UCSD-AML1 (cell line): Measurements from ENCODE around the gene TEAD1.

Experiments
- DNase-seq: peaks from one replicate; lab custom pipeline; 2025; ENCODE audit not compliant: unreplicated experiment; lab: John Stamatoyannopoulos, UW

The TEAD1 gene

DNA sequence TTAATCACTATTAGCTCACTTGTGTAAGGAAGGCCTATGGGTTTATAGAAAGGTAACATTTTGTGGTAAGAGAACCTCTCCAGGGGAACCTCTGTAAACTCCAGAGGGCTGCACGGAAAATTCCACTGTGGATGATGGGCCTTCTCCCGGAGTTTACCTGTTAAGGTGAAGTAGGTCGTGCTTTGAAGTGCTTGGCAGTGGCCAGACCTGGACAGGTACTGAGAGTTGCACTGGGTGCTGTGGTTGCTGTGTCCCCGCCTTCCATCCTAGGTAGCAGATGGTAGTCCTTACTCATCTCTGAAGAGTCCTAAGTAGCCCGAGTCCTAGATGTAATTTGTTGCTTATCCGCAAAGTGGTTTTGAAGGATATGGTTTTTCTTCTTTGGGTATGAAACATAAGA, 133.4 kb downstream of the TEAD1 start:
- no peak for DNase-seq

DNA sequence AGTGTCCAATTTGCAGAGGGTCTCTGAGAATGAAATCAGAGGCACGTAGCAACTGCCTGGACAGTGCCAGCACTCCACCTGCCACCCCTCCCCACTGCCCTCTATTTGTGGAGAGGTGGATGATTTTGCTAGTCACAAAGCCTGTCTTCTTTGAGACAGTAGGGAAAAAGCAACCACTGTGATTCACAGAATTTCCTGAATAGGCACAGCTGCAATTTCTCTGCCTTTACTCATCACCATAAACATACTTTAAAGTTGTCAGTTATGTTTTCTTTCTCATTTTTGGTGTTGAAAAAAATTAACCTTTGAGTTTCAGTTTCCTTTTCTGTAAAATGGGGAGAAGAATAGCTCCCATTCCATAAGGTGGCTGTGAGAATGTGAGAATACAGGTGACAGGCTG, 134.3 kb downstream of the TEAD1 start:
- DNase-seq: no peak

DNA sequence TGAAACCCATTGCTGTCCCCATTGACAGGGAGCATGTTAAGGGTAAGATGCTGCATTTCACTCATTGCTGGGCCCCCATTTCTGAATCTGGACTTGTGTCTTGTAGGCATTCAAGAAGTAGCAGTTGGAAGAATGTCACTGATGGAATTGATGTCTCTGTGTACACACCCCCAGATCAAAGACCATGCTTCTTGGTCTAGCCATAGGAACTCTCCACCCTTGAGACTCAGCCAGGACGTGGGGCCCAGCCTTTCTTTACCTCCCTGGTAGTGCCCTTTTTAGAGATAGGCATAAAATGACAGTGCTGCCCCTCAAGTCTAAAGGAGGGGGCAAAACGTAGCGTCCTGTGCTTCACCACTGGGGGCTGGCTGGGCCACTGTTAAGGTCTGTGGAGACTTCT, 135.1 kb downstream of the TEAD1 start:
- no peak for DNase-seq

DNA sequence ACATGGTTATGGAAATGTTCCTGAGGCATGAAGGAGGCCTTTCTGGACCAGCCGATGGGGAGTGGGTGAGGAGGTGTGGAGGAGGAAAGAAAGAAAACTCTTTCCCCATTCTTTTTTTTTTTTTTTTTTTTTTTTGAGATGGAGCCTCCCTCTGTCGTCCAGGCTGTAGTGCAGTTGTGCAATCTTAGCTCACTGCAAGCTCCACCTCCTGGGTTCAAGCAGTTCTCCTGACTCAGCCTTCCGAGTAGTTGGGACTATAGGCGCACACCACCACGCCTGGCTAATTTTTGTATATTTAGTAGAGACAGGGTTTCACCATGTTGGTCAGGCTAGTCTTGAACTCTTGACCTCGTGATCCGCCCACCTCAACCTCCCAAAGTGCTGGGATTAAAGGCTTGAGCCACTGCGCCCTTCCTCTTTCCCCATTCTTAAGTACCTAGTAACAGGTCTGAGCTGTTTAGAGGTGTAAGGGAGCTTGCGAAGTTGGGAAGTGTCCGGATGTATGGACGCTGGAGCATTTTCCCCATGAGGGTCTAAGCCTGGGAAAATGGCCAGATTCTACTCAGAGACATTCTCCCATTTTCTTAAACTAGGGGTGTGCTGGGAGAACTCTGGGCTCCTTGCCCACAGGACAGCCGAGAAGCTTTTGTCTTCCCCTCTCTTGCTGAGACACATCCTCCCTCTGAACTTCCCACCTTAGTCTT, 135.8 kb downstream of the TEAD1 start:
- no peak for DNase-seq

DNA sequence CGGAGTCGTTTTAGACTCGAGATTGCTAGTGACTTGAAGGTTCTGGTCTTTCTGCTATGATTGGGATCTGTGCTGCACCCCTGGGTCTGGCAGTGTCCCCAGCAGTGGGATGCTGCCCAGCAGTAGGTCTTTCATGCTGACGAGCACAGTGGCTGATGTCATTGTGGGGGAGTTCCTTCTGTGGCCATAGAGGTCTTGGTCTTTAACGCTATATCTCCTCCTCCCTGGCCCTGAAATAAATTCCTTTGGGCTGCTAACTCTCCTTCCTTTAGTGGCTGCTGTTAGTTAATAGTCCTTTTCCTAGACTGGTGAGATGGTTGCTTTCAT, 136.3 kb downstream of the TEAD1 start:
- DNase-seq: no peak

DNA sequence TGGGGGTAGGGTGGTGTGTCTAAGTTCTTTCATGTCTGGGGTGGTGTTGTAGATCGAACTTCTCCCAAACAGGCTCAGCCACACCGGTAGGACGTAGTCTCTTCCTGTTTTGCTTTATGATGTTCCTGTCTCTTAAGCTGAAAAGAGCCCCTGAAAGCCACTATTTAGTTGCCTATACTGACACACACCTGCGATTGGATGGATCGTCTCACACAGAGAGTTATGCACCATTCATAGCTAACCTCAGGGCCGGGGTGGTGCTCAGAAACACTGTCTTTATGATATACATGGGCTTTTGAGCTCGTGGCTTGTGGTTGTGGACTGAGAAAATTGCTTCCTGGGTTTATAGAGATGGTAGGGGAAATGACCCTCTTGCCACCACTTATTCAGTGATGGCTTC, 137.6 kb downstream of the TEAD1 start:
- DNase-seq: no peak

DNA sequence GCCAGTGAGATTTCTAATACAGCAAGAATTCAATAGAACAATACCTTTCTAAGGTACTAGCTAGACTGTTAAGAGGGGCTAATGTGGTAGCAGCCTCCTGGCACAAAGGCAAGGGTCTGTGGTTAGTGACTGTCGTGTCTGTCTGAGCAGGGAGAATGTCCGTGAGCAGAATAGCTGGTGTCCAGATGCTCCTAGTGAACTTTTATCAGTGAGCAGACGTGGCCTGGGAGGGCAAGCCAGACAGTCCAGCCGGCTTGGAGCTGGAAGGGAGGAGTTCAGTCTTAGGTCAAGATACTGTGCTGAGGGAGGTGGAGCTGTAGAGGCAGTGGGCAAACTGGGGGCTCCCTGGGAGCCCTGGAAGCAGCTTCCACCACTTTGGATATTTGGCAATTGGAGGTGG, 138.6 kb downstream of the TEAD1 start:
- DNase-seq: no peak

DNA sequence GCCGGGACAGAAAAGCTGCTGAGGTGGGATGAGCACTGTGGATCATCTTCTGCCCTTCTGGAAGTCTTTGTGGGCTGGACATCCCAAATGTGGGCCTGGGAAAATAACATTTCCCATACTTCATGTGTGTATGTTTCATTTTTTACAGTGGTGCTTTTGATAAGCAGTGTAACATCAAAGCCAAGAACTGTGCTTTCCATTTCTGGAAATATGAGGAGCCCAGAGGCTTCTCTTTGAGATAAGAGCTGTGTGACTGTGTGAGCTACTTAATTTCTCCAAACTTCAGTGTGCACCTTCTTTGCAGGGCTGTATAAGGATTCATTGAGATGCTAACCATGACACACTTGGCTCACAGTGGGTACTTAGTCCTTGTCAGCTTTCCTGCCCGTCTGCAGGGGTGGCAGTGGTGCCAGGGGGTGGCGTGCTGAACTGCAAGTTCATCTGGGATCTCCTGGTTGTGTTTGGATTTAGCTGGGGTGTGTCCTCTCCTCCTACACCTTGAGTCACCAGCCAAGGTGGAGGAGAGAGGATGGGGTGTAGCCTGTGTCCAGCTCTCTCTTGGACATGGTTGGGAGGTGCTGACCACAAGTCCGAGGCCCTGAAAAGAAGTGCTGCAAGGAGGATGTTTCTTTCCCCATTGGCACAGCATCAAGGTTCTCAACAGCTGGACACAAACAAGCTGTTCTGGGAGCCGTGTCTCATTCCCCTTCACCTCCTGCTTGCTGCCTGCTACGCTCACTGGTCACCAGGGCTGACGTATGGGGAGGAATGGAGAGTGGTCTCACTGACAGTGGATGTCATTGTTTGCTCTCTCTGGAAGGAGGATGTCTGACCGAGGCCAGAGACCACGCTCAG, 139.4 kb downstream of the TEAD1 start:
- no peak for DNase-seq

DNA sequence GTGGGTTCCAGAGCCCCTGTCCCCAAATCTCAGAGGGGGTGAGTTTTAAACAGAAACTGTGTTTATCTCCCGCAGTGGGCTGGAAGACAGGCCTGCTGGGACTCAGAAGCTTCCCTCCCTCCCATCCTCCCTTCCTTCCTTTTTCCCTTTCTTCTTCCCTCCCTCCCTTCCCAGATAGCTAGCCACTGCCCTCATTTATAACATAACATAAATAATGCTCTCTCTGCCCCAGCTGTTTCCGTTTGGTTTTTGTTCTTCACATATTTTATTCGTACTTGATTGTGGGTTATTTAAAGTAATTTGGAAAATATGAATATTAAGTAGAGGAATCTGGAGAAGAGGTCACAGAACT, 140.9 kb downstream of the TEAD1 start:
- no peak for DNase-seq

DNA sequence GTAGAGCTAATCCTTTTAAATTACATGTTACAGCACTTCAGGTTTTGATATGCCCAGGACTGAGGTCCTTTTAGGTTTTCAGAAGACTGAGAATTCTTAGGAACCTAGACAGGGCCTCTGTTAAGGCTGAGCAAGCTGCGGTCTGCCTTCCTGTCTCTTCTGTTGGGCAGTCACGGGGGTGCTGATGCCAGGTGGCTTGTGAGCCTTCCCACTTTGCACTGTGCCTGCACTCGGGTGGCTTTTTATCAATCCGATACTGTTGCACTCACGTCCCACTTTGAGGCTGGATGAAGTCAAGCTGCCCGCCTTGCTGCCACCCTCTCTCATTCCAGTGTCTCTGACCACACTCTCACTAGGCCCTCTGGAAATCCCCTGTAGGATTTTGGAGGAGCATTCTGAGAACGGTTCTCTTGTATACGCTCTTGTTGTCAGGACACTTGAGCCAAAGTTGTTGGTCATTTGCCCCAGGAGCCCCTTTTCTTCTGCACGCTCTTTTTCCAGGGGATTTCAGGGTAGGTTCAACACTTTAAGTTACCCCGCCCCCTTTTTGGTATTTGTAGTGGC, 141.8 kb downstream of the TEAD1 start:
- no peak for DNase-seq

DNA sequence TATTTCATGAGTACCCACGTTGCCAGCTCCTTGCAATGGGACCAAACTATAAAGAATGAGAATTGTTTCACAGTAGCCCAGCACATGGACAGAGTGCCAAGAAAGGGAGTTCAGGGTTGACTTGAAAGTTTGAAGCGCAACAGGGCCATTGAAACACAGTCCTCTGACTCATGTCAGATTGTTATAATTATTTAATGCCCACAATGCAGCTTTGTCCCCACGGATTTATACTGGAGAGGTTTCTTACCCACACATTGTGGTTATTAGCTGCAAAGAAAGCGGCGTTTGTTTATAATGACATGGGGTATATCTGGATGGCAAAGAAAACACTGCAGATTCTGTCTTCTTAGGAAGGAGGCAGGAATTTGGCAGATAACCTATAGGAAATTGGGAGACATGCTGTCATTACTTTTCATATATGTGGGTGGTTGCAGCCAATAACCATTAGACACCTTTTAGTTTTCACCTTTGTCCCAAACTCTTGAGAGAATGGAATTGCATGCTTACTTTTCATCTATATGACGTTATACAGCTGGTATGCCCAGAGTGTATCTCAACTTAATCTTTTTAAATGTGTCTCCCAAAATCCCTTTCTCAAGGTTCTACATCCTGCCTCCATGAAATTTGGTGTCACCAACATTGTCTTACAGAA, 143.6 kb downstream of the TEAD1 start:
- no peak for DNase-seq

DNA sequence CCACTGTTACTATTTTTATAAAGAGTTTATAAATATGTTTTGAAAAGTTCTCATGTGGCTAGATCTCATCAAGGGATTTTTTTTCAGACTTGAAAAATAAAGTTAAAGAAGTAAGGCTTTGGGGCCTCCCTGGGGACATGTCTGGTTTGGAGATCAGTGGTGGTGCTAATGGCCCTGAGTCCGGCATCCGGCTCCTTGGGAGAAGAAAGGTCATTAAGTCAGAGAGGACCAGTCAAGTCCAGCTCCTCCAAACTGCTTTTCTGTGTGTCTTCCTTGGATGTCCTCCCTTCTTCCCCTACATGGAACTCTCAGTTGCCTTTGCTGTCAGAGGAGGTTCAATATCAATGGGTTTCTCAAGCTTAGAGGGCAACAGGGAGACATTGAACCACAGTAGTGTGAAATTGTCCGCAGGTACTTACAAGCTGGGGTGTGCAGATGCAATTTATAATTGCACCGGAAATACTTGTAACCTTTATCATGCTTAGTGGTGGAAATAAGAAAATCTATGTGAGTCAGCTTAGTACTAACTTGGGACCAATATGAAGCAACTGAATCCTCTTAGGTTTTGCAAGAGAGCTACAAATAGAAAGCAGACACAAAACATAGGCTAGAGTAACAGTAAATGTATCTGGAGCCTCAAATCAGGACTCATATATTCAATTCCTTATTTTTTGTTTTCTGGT, 144.3 kb downstream of the TEAD1 start:
- no peak for DNase-seq

DNA sequence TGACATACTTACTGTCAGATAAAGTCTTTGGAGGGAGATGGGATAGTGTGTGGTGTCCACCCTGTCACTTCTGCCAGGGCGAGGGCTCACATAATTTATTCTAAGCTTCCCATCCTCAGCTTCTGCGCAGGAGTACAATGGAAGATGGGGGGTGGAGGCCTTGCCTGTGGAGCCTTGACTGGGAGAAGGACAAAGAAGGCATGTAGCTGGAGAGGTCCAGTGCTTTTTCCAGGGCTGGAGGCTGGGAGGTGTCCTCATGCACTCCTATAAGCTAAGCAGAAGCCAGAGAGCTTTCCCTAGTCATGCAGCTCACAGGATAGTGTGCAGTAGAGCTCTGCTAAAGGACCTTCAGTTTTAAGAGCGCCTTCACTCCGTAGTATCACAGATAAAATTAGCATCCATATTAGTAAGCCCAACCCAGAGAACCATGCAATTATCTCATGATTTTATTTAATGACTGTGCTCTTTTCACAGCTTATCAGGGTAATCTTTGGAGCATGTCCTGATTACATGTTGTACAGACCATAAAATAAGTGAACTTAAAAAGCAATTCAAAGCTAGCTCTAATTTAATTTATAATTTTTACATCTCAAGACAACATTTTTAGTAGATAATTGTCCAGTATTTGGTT, 148.3 kb downstream of the TEAD1 start:
- no peak for DNase-seq

DNA sequence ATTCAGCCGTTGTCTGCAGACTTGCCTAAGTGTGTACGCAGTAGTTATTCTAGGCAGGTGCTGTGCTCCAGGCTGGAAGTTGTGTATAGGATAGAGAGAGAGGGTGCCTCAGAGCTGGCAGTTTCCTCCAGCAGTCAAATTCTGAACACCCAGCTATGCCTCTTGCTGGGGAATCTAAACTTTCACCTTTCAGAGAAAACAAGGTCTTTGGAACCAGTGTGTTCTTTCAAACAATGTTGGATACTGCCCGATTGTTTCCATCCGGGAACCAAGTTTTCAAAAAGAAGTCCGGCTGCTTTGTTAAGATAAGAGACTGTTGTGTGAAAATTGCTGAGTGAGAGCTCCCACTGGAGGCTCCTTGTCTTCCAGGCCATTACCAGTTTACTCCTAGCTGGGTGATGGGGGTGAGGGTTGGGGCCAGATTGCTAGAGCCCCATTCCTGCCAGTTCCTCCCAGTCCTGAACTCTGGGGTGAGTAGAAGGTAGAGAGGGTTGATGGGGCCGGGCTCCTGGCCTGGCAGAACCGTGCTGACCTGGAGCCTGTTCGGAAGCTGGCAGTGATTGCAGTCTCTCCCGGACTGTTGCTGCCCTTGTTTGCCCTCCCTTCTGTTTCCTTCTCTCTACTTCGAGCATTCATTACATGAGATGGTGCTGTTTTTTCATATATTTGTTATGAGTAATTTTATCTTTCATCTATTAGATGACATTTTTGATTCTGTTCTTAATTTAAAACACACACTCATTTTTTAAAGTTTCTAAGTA, 150.2 kb downstream of the TEAD1 start:
- DNase-seq: no peak

DNA sequence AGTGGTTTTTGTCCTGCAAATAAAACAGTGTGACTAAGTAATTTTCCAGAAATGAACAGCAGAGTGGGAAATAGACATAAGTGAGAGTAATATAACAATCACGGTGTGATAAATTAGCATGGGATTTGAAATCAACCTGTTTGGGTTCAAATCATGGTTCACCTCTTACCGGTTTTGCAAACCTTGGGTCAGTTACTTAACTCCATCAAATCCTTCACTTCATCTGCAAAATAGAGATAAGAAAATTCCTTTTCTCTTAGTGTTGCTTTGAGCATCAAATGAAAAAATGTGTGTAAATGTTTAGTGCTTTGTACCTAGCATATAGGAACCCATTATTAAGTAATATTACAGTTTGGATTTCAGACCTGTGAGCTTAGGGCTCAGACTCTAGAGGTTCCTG, 152.2 kb downstream of the TEAD1 start:
- DNase-seq: no peak

DNA sequence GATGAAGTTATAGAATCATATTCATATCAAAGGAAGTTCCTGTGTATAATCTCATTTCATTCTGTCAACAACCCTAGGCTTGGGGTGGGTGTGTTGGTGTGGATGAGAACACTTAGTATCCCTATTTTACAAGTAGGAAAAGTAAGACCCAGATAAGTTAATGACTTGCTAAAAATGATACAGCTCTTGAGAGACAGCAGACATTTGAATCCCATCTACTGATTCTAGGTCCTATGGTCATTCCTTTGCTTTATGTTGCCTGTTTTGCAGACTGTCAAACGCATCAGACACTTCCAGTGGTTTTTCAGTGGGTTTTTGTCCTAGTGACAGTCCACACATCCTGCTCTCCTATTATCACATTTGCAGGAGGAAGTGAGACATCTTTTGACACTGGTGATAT, 153.1 kb downstream of the TEAD1 start:
- no peak for DNase-seq

DNA sequence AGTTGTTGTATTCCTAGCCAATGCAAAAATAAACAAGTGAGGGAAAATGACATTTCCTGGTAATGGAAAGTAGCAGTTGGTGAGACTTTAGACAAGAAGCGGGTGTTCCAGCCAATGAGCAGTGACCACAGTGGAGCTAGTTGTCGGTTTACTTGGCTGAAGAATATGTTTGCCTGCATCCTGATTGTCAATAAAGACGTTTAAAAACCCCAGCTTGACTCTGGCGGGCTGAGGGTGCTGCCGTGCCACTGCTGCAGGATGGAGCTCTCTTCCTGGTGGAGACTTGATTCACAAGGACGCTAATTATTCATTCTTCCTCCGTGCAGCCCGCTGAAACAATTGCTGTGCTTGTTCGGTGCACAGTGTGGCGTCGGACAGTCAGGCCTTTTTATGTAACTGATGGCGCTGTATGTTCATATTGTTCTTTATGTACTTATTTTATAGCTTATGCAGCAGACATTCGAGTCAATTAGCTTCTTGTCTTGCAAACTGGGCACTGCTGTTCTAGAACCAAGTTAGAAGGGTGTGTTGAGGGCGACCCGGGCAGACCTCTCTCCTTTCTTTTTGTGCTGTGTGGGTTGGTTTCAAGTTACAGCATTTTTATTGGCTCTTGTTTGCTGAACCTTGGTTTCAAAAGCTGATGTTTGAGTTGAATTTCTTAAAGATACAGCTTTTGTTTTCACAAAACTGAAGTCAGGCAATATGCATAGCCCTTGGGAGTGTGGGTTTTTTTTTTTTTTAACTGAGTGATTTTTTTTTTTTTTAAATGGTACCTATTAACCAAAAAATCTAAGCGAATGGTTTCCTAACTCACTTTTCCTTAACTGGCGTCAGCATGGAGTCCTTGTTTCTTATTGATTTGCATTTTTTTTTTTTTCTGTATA, 153.9 kb downstream of the TEAD1 start:
- no peak for DNase-seq

DNA sequence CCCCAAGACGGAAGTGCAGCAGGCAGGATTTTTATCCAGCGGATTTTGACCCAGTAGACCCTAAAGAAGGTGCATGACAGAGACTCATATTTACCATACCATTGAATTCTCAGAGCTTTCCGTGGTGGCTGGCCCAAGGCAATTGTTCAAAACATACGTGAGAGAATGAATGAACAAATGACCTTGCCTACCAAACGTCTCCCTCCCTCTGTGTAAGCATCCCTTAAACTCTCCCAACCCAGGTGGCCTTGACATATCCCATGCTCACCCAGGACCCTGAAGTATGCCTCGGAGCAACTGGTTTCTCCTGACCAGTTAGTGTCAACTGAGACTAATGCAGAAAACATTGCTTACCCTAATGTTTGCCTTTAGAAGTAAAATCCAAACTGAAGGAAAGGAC, 154.9 kb downstream of the TEAD1 start:
- no peak for DNase-seq
